GM18505 (cell line): ENCODE measurements around the gene ANKRD13C.

ENCODE experiments used
- ATAC-seq: cut with Tn5 transposase; IDR thresholded peaks from one replicate; pipeline ENCODE4 v1.9.1; 2021; ENCODE audit not compliant: unreplicated experiment
- POLR2A ChIP-seq: IDR thresholded peaks from 4 replicates; pipeline ENCODE4 v1.6.1; 2011; ENCODE audit warnings: borderline replicate concordance; ENCODE audit not compliant: insufficient read depth, insufficient read length; ENCODE audit errors: extremely low read depth

ANKRD13C gene

DNA sequence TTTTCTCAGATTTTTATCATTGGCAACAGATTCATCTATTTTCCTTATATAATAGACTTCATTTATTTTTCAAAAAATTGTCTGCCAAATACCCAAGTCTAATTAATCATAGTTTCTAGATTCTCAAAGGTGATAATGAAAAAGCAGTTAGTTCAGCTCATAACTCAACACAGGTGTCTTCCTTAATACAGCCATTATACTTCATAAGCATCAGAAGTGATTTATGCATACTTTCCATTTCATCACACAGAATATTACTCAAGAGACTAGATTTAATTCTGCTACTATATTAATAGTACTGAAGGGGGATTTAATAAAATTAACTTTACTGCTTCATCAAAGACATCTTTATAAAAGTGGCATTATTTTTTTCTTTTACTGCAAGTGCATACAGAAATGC lies 114.6 kb downstream of the ANKRD13C start:
- TF ChIP-seq POLR2A: no peak
- no peak for ATAC-seq

DNA sequence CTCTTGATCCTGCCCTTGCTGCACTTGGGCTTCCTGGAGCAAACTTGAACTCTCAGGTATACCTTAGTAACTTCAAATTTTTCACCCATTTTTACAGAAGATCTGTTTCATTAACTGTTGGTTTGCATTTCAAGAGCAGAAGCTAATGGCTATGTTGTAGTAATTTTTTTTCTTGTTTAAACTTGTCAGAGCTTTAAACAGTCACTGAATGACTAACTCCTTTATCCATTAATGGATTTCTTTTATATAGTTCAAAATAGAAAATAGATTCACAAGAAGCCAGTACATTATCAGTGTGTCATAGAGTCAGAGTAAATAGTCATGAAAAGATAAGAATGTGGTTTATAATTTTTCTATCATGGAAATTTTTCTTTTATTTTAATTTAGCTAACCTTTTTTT lies 119.8 kb downstream of the ANKRD13C start:
- TF ChIP-seq POLR2A: no peak
- ATAC-seq: no peak

DNA sequence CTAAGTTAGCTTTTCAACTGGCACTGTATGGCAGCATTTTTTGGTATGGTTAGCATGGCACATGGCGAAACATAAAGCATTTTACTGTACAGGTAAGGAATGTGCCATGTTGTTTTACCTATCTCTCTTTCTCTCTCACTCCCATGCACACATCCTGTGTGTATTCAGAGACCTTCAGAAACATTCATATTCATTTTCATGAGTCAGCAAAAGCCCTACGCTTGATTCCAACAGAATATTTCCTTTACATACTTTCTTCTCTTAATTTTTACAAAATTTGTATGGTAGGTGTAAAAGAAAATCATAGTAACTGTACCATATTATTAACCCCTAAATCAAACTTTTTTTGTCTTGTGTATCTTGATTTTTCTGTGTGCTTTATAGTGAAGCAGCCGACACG lies 123.0 kb downstream of the ANKRD13C start:
- ATAC-seq: no peak
- TF ChIP-seq POLR2A: no peak

DNA sequence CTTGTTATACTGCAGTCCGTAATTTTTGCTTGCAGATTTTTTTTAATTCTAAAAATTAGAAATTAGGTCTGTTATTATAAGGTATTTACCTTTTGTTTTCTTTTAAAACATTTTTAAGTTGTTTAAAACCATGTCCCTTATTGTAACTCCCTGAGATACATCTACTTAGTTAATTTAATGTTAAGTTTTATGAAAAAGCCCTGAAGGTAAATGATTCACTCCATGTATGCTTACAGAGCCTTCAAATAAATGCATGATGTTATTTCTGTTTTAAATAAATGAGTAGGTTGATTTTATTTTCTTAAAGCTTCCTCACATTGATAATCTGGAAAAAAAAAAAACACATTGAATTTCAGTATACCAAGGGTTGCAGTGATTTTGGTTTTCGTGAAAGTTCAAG lies 125.9 kb downstream of the ANKRD13C start:
- no peak for TF ChIP-seq POLR2A
- ATAC-seq: no peak

DNA sequence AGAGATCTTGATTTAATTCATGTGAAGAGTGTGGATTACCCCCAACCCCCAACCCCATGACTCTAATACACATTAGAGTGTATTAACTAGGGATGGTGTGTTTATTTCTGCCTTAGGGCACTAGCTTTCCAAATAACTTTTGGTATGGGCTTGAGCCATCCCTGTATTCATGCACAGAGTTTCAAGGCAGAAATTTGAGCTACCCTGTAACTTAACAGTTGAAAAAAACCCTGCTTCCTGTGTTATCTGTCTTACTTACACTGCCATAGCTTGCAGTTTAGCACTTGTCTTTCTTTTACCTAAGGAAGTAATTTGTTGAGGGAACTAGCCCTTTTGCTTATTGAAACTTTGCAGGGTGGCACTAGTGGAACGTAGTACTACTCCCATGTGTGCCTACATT lies 127.1 kb downstream of the ANKRD13C start:
- ATAC-seq: no peak
- TF ChIP-seq POLR2A: no peak

DNA sequence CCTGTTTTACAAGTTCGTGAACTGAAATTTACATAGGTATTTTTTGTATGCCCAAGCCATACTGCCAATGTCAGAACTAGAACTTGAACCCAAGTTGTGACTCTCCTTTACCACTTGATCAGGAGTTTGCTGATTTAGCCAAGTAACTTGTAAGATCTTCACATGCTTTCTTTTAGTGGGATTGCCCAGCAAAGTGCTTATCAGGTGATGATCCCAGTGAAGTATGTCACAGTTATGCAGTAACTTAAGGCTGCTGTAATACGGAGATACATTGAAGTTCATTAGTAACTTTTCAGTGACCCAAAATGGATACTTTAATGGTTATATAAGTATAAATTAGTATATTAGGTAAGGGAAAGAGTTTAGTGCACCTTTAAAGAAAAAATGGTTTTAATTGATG lies 129.6 kb downstream of the ANKRD13C start:
- TF ChIP-seq POLR2A: no peak
- ATAC-seq: no peak

DNA sequence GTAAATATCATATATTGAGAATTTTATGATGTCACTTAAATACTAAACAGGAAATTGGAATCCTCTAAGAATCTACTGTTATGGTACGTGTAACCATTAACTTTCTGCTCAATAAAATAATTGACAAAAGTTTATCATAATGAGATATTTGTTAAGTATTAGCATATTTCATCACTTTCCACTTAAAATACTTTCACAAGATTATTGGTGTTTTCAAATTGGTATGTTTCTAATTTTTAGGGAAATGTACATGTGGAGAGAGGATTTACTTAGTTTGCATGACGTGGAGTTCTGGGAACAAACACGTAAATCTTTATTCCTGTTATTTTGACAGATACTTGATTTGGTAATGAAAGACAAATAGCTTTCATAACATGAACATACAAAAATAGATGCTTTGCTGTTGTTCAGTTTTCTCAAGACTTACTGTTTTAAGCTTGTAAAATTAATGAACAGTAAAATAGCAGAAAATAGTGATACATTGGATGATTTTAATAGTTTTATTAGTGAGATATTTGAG lies 131.7 kb downstream of the ANKRD13C start:
- TF ChIP-seq POLR2A: no peak

DNA sequence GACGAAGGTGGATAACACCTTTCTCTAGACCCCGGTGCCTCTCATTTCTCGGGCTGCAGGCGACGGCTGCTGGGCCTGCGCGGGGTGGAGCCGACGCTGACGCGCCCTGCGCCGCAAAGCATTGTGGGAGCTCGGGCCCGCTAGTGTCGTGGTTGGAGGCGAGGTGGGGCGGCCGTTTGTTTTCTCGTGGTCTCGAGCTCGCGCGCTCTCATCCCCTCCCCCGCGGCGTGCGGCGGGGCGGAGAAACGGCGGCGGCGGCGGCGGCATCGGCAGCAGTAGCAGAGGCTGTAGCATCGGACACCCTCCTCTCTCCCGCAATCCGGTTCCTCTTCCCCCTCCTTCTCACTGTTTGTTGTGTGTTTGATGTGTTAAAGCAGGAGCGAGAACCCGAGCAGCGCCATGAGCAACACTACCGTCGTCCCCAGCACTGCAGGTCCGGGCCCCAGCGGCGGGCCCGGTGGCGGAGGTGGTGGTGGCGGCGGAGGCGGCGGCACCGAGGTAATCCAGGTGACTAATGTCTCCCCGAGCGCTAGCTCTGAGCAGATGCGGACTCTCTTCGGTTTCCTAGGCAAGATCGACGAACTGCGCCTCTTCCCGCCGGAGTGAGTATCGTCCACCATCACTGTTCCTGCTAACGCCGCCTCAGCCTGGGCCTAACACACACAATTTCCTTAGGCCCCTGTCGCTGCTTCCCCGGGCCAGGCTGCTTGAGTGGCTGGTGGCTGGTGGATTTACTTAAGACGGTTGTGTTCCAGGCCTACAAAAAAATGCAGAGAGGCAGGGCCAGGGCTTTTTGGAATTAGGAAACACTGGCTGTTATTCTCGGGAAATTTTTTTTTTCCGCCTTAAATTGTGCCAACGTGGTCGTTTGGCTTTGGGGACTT lies 133.0 kb downstream of the ANKRD13C start, which contains the start of gene SRSF11:
SRSF11 (plus strand) TSS at position 143 of the 884 bp plus-strand sequence; CDS start at position 400, 257 bp downstream.
- ATAC-seq: peak; percentile 97

More for the DNA sequence above, 131.7 kb downstream of the ANKRD13C start:
- ATAC-seq: no peak

DNA sequence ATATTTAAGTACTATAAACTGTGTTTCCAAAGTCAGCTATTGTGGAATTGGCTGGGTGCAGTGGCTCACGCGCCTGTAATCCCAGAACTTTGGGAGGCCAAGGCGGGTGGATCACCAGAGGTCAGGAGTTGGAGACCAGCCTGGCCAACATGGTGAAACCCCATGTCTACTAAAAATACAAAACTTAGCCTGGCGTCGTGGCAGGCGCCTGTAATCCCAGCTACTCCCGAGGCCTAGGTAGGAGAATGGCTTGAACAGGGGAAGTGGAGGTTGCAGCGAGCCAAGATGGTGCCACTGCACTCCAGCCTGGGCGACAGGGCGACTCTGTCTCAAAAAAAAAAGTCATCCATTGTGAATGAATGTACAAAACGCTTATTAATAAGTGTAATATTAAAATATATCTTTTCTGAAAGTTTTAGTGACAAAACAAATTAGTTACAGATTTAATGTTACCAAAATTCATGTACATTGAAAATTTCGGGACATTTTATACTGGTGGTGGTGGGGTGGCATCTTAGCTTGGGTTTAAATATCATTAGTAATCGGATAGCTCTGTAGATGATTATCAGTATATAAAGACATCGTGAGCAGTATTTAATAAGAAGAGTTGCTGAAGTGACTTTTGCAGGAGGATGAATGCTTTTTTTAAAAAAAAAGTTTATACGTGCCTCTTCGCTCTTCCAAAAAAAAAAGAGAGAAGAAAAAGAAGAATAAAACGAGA lies 133.8 kb downstream of the ANKRD13C start:
- ATAC-seq: peak; percentile 1
- TF ChIP-seq POLR2A: no peak

More for the DNA sequence above, 133.0 kb downstream of the ANKRD13C start, which contains the start of gene SRSF11:
- TF ChIP-seq POLR2A: peak; percentile 86

DNA sequence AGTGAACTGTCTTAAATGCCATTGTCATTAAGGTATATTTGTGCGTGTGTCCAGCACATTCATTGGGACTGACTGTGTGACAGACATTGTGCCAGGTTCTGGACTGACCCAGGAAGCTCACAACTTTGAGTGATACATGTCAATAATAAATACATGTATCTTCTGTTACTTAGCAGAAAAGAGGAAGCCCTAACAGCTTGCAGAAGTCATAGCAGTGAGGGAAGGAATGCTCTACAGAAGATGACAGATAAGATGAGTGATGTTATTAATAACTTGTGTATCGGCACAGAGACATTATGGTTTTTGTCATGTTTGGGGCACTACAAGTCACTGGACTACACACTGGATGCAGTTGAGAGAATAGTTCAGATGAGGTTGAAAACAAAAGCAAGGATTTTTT lies 134.5 kb downstream of the ANKRD13C start:
- no peak for ATAC-seq
- TF ChIP-seq POLR2A: no peak

DNA sequence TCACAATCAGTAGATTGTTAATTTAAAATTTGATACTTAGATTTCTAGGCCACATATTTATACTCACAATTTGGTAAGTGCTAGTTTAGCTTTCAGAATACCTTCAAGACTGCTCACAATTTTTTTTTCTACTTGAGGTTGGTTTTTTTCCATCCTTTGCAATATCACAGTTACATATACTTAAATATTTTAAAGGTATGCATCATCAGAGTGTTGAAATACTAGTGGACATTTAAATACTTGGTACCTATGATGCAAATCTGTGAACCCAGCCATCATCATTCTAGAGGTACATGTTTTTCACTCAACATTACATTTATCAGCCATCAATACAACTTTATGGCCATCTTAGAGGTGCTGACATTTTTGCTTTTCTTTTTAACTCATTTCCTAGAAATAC lies 143.0 kb downstream of the ANKRD13C start:
- no peak for TF ChIP-seq POLR2A

DNA sequence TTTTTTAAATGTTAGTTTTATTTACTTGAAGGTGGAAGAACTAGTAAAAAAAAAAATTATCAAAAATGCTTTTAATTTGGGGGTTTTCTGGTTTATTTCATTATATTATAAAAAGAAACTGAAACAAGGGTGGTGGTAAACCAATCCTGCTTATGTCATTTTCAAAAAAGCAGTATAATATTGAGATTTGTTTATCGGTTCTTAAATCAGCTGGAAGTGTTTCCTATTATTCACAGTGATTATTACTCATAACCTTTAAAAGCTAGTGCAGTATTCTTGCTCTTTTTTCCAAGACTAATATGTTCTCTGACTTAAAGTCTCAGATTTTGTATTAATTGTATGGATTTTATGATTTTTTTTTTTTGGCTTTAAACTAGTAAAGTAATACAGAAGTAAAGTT lies 143.7 kb downstream of the ANKRD13C start:
- TF ChIP-seq POLR2A: no peak
- no peak for ATAC-seq

More for the DNA sequence above, 143.0 kb downstream of the ANKRD13C start:
- no peak for ATAC-seq
